Upper lobe of left lung (tissue), 4 donors: Measurements from ENCODE around the gene REC8.

ENCODE experiments used
- POLR2AphosphoS5 ChIP-seq, 2 donors: sonication (generic); formaldehyde crosslinking; IDR thresholded peaks; one replicate each; pipeline ENCODE4 v1.5.1; 2017; ENCODE audit warnings: antibody characterized with exemption in 2 of 2
- TF ChIP-seq, protein P1 (sequence below), 6 experiments: fragments of 450-650 bp in 4 of 6; fragments of 200-600 bp in 2 of 6; sonication (generic) in 2 of 6; IDR thresholded peaks; one replicate each; pipeline ENCODE4 v1.5.1; 2016 to 2019; ENCODE audit warnings: antibody characterized with exemption in 6 of 6

GRCh38 chr14:24162093-24162492 lies 9.8 kb upstream of the REC8 start:
- TF ChIP-seq, protein P1, sequence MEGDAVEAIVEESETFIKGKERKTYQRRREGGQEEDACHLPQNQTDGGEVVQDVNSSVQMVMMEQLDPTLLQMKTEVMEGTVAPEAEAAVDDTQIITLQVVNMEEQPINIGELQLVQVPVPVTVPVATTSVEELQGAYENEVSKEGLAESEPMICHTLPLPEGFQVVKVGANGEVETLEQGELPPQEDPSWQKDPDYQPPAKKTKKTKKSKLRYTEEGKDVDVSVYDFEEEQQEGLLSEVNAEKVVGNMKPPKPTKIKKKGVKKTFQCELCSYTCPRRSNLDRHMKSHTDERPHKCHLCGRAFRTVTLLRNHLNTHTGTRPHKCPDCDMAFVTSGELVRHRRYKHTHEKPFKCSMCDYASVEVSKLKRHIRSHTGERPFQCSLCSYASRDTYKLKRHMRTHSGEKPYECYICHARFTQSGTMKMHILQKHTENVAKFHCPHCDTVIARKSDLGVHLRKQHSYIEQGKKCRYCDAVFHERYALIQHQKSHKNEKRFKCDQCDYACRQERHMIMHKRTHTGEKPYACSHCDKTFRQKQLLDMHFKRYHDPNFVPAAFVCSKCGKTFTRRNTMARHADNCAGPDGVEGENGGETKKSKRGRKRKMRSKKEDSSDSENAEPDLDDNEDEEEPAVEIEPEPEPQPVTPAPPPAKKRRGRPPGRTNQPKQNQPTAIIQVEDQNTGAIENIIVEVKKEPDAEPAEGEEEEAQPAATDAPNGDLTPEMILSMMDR (IDR thresholded peaks at IDR 0.05), result no peak
- TF ChIP-seq POLR2AphosphoS5 (IDR thresholded peaks at IDR 0.05), result no peak
